ENCODE data around the gene TADA2A.

DNA sequence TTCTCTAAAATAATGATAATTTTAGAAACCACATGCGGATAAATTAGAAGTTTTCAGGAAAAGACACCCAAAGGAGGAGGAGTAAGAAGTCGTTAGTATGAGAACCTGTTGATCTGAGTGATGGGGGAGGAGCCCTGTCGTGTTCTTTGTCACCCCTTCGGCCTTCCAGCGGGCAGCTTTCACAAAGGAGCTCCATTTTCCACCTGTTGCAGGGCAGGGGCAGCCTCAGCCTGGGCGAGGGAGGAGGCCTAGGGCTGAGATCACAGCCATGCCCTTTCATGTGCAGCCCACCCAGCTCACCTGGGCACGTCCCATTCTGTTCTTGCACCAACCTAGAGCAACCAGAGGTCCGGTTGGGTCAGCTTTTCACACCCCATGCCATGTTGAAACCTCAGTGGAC, 88.3 kb downstream of the TADA2A start:
- no peak for TF ChIP-seq SP1 (IDR thresholded peaks at IDR 0.05; ENCODE audit: low read depth, low read length)
- TF ChIP-seq CTCF (IDR thresholded peaks at IDR 0.05; ENCODE audit: control extremely low read depth in 1 of 3, insufficient read depth in 1 of 3, low read depth in 1 of 3, low read length in 3 of 3): no peak
- TF ChIP-seq EZH2 (IDR thresholded peaks at IDR 0.05; ENCODE audit: low read depth, low read length, severe bottlenecking): no peak
- no peak for TF ChIP-seq CHD2 (IDR thresholded peaks at IDR 0.05; ENCODE audit: low read length)
- no peak for TF ChIP-seq POLR2AphosphoS5 (IDR thresholded peaks at IDR 0.05; ENCODE audit: low read depth, low read length)
- TF ChIP-seq SP2 (IDR thresholded peaks at IDR 0.05; ENCODE audit: low read length): no peak
- TF ChIP-seq KDM1A (IDR thresholded peaks at IDR 0.05; ENCODE audit: borderline replicate concordance, low read length): no peak
- TF ChIP-seq GABPA (IDR thresholded peaks at IDR 0.05; ENCODE audit: borderline replicate concordance, insufficient read depth, low read length): no peak
- no peak for TF ChIP-seq CBX5 (IDR thresholded peaks at IDR 0.05; ENCODE audit: low read depth, low read length)
- TF ChIP-seq CHD1 (IDR thresholded peaks at IDR 0.05; ENCODE audit: low read depth, low read length): no peak
- TF ChIP-seq FOSL1 (IDR thresholded peaks at IDR 0.05; ENCODE audit: insufficient read depth, low read depth, low read length): no peak
- TF ChIP-seq SUZ12 (IDR thresholded peaks at IDR 0.05; ENCODE audit: low read length): no peak
- TF ChIP-seq ZNF274 (IDR thresholded peaks at IDR 0.05; ENCODE audit: borderline replicate concordance, extremely low read depth, low read length): no peak
